Activated naive CD8-positive, alpha-beta T cell (primary cell): ENCODE data around the gene LIMA1.
A peak's percentile ranks its signal among the peaks of the same experiment; 100 is the strongest.

Experiments
- H3K27ac Mint-ChIP-seq: one replicate; pipeline ENCODE4 v1.8.0; 2021; ENCODE audit warnings: mixed read lengths
- H3K27me3 Mint-ChIP-seq: one replicate; pipeline ENCODE4 v1.8.0; 2021; ENCODE audit warnings: mixed read lengths
- H3K36me3 Mint-ChIP-seq: one replicate; pipeline ENCODE4 v1.8.0; 2021; ENCODE audit warnings: mixed read lengths
- H3K4me1 Mint-ChIP-seq: one replicate; pipeline ENCODE4 v1.8.0; 2021; ENCODE audit warnings: low read depth, mixed read lengths
- H3K4me3 Mint-ChIP-seq: one replicate; pipeline ENCODE4 v1.8.0; 2021; ENCODE audit warnings: mild to moderate bottlenecking, mixed read lengths
- H3K9me3 Mint-ChIP-seq: one replicate; pipeline ENCODE4 v1.8.0; 2021; ENCODE audit warnings: low read depth, mixed read lengths

Gene LIMA1

DNA sequence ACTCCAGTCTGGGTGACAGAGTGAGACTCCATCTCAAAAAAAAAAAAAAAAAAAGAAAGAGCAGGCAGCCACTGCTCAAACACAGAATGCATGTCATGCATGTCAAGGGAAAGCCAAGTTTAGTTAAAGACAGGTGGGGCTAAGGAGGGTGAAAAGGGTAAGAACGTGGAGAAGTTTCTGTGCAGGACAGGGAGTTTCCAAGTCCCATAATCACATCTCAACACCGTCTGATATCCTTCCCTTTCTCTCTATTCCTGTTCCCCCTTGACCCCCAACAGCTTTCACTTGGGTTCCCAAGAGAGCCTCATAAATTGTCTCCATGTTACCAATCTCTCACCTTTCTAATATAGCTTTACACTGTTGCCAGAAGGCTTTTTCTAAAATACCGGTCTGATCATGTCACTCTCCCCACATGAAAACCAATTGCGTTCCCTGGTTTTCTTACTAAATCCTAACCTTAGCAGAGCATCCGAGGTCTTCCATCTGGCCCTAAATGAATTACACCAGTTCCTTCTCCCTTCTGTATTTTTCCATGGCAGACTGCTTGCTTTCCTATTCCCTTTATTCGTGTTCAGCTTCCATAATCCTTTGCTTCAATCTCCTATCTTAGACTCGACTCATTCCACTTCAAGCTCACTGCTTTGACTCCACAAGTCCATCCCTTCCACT, 37.0 kb downstream of the LIMA1 start:
- no peaks in the 10 kb centered on the region for H3K9me3 Mint-ChIP-seq
- peak overlapping the region; percentile 79 for H3K27ac Mint-ChIP-seq
- peaks cover 21% of the 10 kb centered on the region for H3K36me3 Mint-ChIP-seq
- H3K4me3 Mint-ChIP-seq = no peak overlapping the region
- H3K27me3 Mint-ChIP-seq = no peaks in the 10 kb centered on the region
- H3K4me1 Mint-ChIP-seq = peaks cover 25% of the 10 kb centered on the region

DNA sequence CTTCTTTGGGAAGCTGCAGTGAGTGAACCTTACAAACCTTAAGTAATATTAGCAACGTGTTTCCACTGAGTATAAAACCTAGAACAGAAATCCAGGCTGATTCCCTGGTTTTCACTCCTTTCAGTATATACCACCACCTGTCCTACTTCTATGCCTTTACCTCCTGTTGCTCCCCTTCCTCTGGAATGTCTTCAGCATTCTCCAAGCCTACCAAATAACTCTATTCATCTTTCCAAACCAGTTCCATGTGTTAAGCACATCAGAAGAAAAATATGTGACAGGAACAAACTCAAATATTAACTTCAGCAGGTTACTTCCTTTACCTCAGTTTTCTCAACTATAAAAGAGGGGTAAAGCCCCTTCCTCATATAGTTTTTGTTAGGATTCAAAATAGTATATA, 39.8 kb downstream of the LIMA1 start:
- Mint-ChIP-seq H3K4me3 (no peak overlapping the region), H3K9me3 (no peaks in the 10 kb centered on the region), H3K27ac (no peak overlapping the region), H3K27me3 (no peaks in the 10 kb centered on the region), H3K4me1 (peaks cover 18% of the 10 kb centered on the region), H3K36me3 (peaks cover 28% of the 10 kb centered on the region)

DNA sequence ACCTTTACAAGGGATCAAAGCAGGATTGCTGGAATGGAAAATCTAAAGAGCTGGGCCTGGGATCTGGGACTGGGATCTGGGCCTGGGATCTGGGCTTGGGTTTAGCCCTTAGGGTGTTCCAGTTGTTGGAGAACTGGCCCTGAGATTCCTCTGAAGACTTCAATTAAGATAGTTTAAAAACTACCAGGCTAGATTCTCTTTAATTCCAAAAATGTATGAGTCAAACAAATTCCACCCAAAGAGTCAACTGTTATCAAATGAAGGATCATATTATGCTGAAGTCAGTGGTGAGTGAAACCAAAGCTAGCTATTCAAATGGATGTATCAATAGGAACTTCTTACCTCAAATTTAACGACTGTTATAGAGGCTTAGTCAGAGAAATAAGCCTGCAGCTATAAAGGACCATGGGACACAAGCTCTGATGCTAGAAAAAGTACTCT, 40.5 kb downstream of the LIMA1 start:
- H3K27ac Mint-ChIP-seq = no peak overlapping the region

DNA sequence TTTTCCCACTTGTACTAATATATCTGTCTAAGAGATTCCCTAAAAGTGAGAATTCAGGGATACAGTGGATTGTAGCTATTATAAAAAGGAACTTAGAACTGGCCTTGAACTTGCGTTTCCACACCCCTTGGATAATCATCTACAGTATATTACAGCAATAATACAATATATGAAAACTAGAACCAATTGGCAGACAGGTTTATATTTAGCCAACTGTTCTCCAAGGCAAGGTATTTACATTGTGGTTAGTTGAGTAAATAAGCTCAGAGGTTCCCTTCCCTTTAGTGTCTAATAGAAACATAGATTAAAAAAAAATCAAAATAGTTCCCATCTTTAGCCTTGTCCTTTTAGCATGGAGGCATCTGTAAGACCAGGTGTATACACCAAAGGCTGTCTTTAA, 42.1 kb downstream of the LIMA1 start:
- no peak overlapping the region for H3K4me3 Mint-ChIP-seq
- no peaks in the 10 kb centered on the region for H3K9me3 Mint-ChIP-seq
- peaks cover 17% of the 10 kb centered on the region for H3K36me3 Mint-ChIP-seq
- H3K27ac Mint-ChIP-seq = no peak overlapping the region
- peaks cover 6% of the 10 kb centered on the region for H3K4me1 Mint-ChIP-seq
- no peaks in the 10 kb centered on the region for H3K27me3 Mint-ChIP-seq

More for the DNA sequence above, 40.5 kb downstream of the LIMA1 start:
- Mint-ChIP-seq H3K9me3 (no peaks in the 10 kb centered on the region), H3K4me3 (no peak overlapping the region), H3K4me1 (peaks cover 16% of the 10 kb centered on the region), H3K27me3 (no peaks in the 10 kb centered on the region), H3K36me3 (peaks cover 26% of the 10 kb centered on the region)

DNA sequence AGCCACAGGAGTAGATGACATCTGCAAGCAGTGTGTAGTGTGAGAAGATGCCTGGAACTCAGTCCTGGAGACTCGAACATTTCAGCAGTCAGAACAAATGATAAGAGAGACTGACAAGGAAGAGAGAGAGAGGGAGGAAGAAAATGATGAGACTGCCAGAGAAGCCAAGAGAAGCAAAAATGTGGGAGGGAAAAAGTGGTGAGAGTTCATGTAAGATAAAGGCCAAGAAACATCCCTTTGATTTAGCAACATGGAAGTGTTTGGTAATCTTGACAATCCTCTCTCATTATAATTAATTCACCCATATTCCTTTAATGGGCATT, 42.6 kb downstream of the LIMA1 start:
- H3K36me3 Mint-ChIP-seq = peaks cover 17% of the 10 kb centered on the region
- no peaks in the 10 kb centered on the region for H3K27me3 Mint-ChIP-seq
- no peak overlapping the region for H3K27ac Mint-ChIP-seq
- no peaks in the 10 kb centered on the region for H3K9me3 Mint-ChIP-seq
- H3K4me1 Mint-ChIP-seq = peaks cover 5% of the 10 kb centered on the region
- no peak overlapping the region for H3K4me3 Mint-ChIP-seq

DNA sequence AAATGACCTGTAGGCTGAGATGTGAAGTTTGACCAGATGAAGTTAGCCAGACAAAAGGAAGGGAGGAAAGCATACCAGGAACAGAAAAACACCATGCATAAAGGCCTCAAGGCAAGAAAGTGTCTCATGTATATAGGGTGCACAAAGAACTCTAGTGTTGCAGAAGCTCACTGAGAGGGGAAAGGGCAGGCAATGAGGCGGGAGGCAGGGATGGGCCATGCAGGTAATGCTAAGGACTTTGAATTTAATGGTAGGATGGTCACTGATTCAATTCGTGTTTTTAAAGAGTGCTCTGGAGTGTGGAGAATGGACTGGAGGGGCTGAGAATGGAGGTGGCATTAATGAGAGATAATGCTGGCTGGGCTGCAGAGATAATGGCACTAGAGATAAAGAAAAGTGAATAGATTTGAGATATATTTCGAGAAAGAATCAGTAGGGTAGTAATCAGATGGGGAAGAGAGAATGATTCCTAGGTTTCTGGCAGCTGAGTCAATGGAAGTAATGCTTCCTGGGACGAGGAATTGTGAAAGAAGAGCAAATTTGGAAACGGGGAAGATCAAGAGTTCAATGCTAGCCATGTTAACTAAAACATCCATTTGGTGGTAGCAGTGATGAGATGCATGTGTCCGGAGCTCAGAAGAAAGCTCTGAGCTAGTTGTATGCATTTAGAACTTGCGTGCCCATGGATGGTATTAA, 43.1 kb downstream of the LIMA1 start:
- H3K27ac Mint-ChIP-seq = no peak overlapping the region
- H3K27me3 Mint-ChIP-seq = no peaks in the 10 kb centered on the region
- H3K4me3 Mint-ChIP-seq = no peak overlapping the region

DNA sequence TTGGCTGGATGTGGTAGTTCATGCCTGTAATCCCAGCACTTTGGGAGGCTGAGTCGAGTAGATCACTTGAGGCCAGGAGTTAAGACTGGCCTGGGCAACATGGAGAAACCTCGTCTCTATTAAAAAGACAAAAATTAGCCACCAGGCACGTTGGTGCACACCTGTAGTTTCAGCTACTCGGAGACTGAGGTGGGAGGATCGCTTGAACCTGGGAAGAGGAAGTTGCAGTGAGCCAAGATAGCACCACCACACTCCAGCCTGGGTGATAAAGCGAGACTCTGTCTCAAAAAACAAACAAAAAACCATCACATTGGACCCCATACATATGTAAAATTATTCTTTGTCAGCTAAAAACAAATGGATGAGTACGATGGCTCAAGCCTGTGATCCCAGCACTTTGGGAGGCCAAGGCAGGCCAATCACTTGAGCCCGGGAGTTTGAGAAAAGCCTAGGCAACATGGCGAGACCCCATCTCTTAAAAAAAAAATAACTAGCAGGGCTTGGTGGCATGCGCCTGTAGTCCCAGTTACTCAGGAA, 43.9 kb downstream of the LIMA1 start:
- peaks cover 9% of the 10 kb centered on the region for H3K36me3 Mint-ChIP-seq
- no peaks in the 10 kb centered on the region for H3K27me3 Mint-ChIP-seq
- peaks cover 6% of the 10 kb centered on the region for H3K4me1 Mint-ChIP-seq
- no peak overlapping the region for H3K27ac Mint-ChIP-seq
- no peak overlapping the region for H3K4me3 Mint-ChIP-seq
- H3K9me3 Mint-ChIP-seq = no peaks in the 10 kb centered on the region

More for the DNA sequence above, 43.1 kb downstream of the LIMA1 start:
- no peaks in the 10 kb centered on the region for H3K9me3 Mint-ChIP-seq
- H3K36me3 Mint-ChIP-seq = peaks cover 14% of the 10 kb centered on the region
- H3K4me1 Mint-ChIP-seq = peaks cover 5% of the 10 kb centered on the region

DNA sequence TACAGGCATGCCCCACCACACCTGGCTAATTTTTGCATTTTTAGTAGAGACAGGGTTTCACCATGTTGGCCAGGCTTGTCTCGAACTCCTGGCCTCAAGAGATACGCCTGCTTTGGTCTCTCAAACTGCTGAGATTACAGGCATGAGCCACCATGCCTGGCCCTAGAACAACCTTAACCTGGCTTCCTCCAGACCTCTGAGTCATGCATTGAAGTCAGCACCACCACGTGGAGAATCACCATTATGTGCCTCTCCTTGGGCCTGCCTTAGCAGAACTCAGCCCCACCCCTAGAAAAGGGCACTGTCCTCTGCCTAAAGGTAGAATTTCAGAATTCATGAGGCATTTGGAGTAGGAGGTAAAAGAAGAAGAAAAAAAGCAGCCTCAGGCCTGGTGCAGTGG, 49.0 kb downstream of the LIMA1 start:
- Mint-ChIP-seq H3K27me3 (no peaks in the 10 kb centered on the region), H3K27ac (no peak overlapping the region), H3K4me3 (no peak overlapping the region), H3K4me1 (peaks cover 3% of the 10 kb centered on the region), H3K36me3 (peaks cover 3% of the 10 kb centered on the region), H3K9me3 (no peaks in the 10 kb centered on the region)

DNA sequence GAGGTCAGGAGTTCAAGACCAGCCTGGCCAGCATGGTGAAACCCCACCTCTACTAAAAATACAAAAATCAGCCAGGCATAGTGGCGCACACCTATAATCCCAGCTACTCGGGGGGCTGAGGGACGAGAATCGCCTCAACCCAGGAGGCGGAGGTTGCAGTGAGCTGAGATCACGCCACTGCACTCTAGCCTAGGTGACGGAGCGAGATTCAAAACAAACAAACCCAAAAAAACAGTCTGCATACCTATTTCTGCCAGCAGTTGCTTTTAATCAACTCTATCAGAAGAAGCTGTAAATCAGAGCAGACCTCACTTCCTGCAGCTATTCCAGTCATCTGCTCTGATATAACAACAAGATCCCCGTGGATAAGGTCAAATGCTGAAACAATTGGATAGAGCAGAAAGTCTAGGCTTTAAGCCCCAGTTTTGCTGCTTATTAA, 50.5 kb downstream of the LIMA1 start:
- H3K4me3 Mint-ChIP-seq = no peak overlapping the region
- H3K27me3 Mint-ChIP-seq = no peaks in the 10 kb centered on the region
- H3K27ac Mint-ChIP-seq = no peak overlapping the region
- peaks cover 3% of the 10 kb centered on the region for H3K4me1 Mint-ChIP-seq
- no peaks in the 10 kb centered on the region for H3K9me3 Mint-ChIP-seq
- no peaks in the 10 kb centered on the region for H3K36me3 Mint-ChIP-seq

DNA sequence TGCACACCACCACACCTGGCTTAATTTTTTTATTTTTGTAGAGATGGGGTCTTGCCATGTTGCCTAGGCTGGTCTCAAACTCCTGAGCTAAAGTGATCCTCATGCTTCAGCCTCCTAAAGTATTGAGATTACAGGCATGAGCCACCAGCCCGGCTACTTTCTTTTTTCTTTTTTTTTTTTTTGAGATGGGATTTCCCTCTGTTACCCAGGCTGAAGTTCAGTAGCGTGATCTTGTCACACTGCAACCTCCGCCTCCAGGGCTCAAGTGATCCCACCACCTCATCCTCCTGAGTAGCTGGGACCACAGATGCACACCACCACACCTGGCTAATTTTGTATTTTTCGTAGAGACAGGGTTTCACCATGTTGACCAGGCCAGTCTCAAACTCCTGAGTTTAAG, 51.1 kb downstream of the LIMA1 start:
- H3K4me1 Mint-ChIP-seq = peaks cover 3% of the 10 kb centered on the region
- H3K27ac Mint-ChIP-seq = no peak overlapping the region

DNA sequence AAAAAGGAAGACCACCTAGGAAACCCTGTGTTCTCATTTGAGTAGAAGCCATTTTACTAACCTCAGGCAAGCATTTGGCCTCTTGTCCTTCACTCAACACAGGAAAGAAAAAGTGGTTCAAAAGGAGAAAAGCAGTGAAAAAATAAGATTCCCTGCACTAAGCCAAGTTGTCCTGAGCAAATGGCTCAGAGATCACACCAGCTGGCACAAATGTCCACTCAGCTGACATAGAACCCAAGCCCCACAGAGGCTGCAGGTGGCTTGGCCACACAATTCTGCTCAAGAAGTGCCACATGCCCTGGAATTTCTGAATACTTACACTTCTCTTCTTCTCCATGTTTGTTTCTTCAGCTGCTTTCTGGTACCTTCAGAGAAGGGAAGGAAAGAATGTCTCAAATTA, 52.0 kb downstream of the LIMA1 start:
- no peak overlapping the region for H3K27ac Mint-ChIP-seq
- H3K36me3 Mint-ChIP-seq = no peaks in the 10 kb centered on the region
- no peak overlapping the region for H3K4me3 Mint-ChIP-seq
- peaks cover 3% of the 10 kb centered on the region for H3K4me1 Mint-ChIP-seq
- H3K27me3 Mint-ChIP-seq = no peaks in the 10 kb centered on the region
- no peaks in the 10 kb centered on the region for H3K9me3 Mint-ChIP-seq

More for the DNA sequence above, 51.1 kb downstream of the LIMA1 start:
- Mint-ChIP-seq H3K36me3 (no peaks in the 10 kb centered on the region), H3K4me3 (no peak overlapping the region), H3K9me3 (no peaks in the 10 kb centered on the region), H3K27me3 (no peaks in the 10 kb centered on the region)

DNA sequence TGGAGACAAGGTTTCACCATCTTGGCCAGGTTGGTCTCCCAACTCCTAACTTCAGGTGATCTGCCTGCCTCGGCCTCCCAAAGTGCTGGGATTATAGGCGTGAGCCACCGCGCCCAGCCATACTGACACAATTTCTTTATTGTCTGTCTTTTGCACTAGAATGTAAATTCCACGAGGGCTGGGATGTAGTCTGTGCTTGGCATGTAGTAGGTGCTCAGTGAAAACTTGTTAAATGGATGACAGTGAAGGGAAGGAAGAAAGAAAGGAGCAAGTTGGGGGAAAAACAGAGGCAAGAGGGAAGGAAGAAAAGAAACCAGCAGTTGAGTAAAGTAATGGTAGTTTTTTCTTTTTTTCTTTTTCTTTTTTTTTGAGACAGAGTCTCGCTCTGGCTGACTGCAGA, 53.1 kb downstream of the LIMA1 start:
- H3K9me3 Mint-ChIP-seq = no peaks in the 10 kb centered on the region
- no peak overlapping the region for H3K4me3 Mint-ChIP-seq
- peaks cover 6% of the 10 kb centered on the region for H3K4me1 Mint-ChIP-seq
- no peak overlapping the region for H3K27ac Mint-ChIP-seq
- no peaks in the 10 kb centered on the region for H3K36me3 Mint-ChIP-seq
- H3K27me3 Mint-ChIP-seq = no peaks in the 10 kb centered on the region

DNA sequence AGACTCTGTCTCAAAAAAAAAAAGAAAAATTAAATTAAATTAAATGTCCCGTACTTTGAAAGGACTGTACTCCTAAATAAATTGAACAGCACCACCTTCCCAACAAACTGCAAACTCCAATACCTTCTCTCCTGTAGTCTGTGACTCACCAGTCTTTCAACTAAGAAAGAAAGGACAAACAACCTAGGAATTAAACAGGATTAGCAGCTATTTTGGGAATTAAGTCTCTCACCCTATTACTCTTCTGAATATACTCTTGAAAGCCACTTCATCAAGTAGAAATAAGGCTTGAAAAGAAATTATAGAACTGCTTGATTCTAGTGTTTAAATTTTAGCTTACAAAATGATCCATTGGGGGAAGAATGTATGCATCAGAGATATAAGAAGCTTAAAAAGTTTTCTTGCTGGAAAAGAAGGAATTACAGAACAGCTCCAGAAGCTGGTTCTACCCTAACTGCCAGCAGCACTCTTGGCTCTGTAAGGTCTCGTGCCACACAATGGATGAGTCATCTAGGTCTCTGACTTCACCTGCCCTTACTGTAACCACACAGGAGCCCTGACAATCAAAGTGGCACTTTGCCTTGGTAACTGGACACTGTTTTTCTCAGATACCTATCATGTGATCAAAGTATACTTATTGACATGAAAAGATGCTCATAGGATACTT, 59.2 kb downstream of the LIMA1 start:
- Mint-ChIP-seq H3K27ac (peak overlapping the region; percentile 80), H3K27me3 (no peaks in the 10 kb centered on the region), H3K36me3 (no peaks in the 10 kb centered on the region), H3K4me1 (peaks cover 33% of the 10 kb centered on the region), H3K9me3 (no peaks in the 10 kb centered on the region), H3K4me3 (peak overlapping the region; percentile 64)

DNA sequence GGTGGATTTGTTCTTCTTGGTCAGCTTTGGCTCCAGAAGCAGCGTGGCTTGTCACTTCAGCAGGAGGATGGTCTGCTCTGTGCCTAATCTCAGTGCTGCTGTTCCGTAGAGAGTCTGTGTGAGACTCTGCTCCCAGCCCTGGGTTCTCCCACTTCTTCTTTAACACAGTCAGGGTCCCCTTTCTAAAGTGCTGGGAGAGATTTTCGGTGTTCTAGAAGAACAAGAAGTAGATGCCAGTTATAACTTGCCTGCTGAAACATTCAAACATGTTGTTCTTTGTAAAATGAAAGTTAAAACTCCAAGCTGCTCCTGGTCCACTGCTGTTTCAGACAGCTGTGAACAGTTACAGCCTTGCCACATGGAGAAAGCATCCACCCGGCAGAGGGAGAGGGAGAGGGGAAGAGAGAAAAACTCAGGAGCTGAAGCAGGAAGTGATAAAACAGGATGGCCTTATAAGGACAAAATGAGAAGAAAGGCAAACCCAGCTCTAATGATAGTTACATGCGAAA, 61.0 kb downstream of the LIMA1 start:
- peaks cover 5% of the 10 kb centered on the region for H3K36me3 Mint-ChIP-seq

More for the DNA sequence above, 61.0 kb downstream of the LIMA1 start:
- no peak overlapping the region for H3K4me3 Mint-ChIP-seq
- H3K9me3 Mint-ChIP-seq = no peaks in the 10 kb centered on the region
- peaks cover 43% of the 10 kb centered on the region for H3K4me1 Mint-ChIP-seq
- H3K27me3 Mint-ChIP-seq = no peaks in the 10 kb centered on the region
- H3K27ac Mint-ChIP-seq = no peak overlapping the region
